ENCODE measurements around the gene SFRP2. TPM values are rescaled to one million over a fixed set of nuclear protein-coding genes. Genes with fewer than 3 reads are reported as not detected.

The SFRP2 gene
- total RNA-seq, 1 donor from 2014 or later: 12.5 TPM

- intact Hi-C loops (cut with DNase I): no loop called here
- TF ChIP-seq, protein P1, sequence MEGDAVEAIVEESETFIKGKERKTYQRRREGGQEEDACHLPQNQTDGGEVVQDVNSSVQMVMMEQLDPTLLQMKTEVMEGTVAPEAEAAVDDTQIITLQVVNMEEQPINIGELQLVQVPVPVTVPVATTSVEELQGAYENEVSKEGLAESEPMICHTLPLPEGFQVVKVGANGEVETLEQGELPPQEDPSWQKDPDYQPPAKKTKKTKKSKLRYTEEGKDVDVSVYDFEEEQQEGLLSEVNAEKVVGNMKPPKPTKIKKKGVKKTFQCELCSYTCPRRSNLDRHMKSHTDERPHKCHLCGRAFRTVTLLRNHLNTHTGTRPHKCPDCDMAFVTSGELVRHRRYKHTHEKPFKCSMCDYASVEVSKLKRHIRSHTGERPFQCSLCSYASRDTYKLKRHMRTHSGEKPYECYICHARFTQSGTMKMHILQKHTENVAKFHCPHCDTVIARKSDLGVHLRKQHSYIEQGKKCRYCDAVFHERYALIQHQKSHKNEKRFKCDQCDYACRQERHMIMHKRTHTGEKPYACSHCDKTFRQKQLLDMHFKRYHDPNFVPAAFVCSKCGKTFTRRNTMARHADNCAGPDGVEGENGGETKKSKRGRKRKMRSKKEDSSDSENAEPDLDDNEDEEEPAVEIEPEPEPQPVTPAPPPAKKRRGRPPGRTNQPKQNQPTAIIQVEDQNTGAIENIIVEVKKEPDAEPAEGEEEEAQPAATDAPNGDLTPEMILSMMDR (IDR thresholded peaks at IDR 0.05): no peak
- H3K27ac ChIP-seq: no peak overlapping the region
- H3K9me3 ChIP-seq: no peaks in the 10 kb centered on the region
- H3K4me1 ChIP-seq: no peaks in the 10 kb centered on the region
- H3K36me3 ChIP-seq: no peaks in the 10 kb centered on the region
- no peak for DNase-seq
- no peaks in the 10 kb centered on the region for H3K27me3 ChIP-seq
- no peak overlapping the region for H3K4me3 ChIP-seq
- no peak for ATAC-seq
Measured at GRCh38 chr4:153771046-153771445, 17.8 kb downstream of the SFRP2 start.

DNA sequence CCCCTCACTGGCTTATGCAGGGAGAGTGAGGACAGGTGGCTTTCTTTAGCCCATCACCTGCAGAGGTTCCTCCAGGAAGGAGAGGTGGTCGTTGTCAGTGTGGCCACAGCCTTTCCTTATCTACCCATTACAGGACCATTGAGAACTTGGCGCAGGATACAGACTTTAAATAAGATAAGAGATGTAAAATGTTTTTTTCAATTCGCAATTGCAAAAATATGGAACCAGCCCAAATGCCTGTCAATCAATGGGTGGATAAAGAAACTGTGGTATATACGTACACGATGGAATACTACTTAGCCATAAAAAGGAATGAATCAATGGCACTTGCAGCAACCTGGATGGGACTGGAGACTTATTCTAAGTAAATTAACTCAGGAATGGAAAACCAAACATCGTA, 22.1 kb downstream of the SFRP2 start:
- Histone ChIP-seq H3K36me3 (no peaks in the 10 kb centered on the region), H3K4me1 (no peaks in the 10 kb centered on the region), H3K27me3 (no peaks in the 10 kb centered on the region), H3K9me3 (no peaks in the 10 kb centered on the region), H3K27ac (no peak overlapping the region), H3K4me3 (no peak overlapping the region)
- DNase-seq (no peak), ATAC-seq (no peak)
- intact Hi-C loops (cut with DNase I): no loop called here
- TF ChIP-seq, protein P1 (IDR thresholded peaks at IDR 0.05): no peak

DNA sequence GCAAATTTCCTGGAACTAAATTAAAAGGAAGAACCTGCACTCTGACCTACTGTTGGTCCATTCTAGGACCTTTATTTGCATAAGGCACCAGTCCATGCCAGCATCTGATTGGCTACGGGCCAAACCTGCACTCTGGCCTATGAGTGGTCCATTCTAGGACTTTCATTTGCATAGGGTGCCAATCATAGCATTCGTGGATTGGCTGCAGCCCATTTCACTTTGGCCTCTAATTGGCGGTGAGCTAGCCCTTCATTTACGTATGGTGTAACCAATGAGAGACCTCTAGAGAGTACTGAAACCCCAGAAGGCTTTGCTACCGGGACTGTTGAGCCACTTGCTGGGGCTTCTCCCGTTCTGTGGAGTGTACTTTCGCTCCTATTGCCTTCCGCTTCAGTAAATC, 23.0 kb downstream of the SFRP2 start:
- ATAC-seq (no peak), DNase-seq (no peak)
- TF ChIP-seq, protein P1 (IDR thresholded peaks at IDR 0.05): no peak
- peaks cover 8% of the 10 kb centered on the region for H3K27me3 ChIP-seq
- H3K4me1 ChIP-seq: no peaks in the 10 kb centered on the region
- intact Hi-C loops (cut with DNase I): no loop called here
- H3K9me3 ChIP-seq: no peaks in the 10 kb centered on the region
- H3K36me3 ChIP-seq: no peaks in the 10 kb centered on the region
- H3K27ac ChIP-seq: no peak overlapping the region
- no peak overlapping the region for H3K4me3 ChIP-seq

GRCh38 chr4:153764601-153765368, 24.1 kb downstream of the SFRP2 start:
- ATAC-seq: no peak
- Histone ChIP-seq H3K27ac (no peak overlapping the region), H3K36me3 (no peaks in the 10 kb centered on the region), H3K4me1 (no peaks in the 10 kb centered on the region), H3K4me3 (no peak overlapping the region), H3K27me3 (peaks cover 19% of the 10 kb centered on the region), H3K9me3 (no peaks in the 10 kb centered on the region)
- TF ChIP-seq, protein P1 (IDR thresholded peaks at IDR 0.05): no peak
- no peak for DNase-seq
- intact Hi-C loops (cut with DNase I): no loop called here

GRCh38 chr4:153763404-153763803, 25.5 kb downstream of the SFRP2 start:
- DNase-seq (no peak), ATAC-seq (no peak)
- no peaks in the 10 kb centered on the region for H3K4me1 ChIP-seq
- H3K27me3 ChIP-seq: peaks cover 33% of the 10 kb centered on the region
- intact Hi-C loops (cut with DNase I): no loop called here
- H3K36me3 ChIP-seq: no peaks in the 10 kb centered on the region
- no peak overlapping the region for H3K4me3 ChIP-seq
- TF ChIP-seq, protein P1 (IDR thresholded peaks at IDR 0.05): peak; percentile 23
- no peaks in the 10 kb centered on the region for H3K9me3 ChIP-seq
- no peak overlapping the region for H3K27ac ChIP-seq
